Heart left ventricle (tissue), 16 donors: Measurements from ENCODE around the gene OVAAL. TPM values are rescaled to one million over a fixed set of nuclear protein-coding genes. Genes with fewer than 3 reads are reported as not detected.

ENCODE experiments used
- ATAC-seq, 4 donors: fragments of 200-7000 bp; cut with Tn5 transposase; one replicate each; pipeline ENCODE4 v1.9.1; 2020 to 2022; ENCODE audit warnings: moderate library complexity in 4 of 4, mild to moderate bottlenecking in 3 of 4, moderate number of reproducible peaks in 1 of 4
- DNase-seq, 5 donors: peaks; one replicate each; pipeline ENCODE4 v3.0.0-alpha.2; 2020
- H3K27ac ChIP-seq, 12 donors: fragments of 200-600 bp; sonication (generic) in 4 of 12; one replicate each; pipeline versions ENCODE4 v1.5.0 to v1.8.0; 2016 to 2022; ENCODE audit warnings: mild to moderate bottlenecking in 2 of 12
- H3K27me3 ChIP-seq, 9 donors: fragments of 200-600 bp; sonication (generic) in 2 of 9; one replicate each; pipeline versions ENCODE4 v1.5.1 to v1.8.0; 2016 to 2022; ENCODE audit warnings: mild to moderate bottlenecking in 3 of 9
- H3K36me3 ChIP-seq, 9 donors: fragments of 200-600 bp; sonication (generic) in 2 of 9; one replicate each; pipeline versions ENCODE4 v1.5.0 to v1.8.0; 2018 to 2022; ENCODE audit warnings: mild to moderate bottlenecking in 2 of 9
- H3K4me1 ChIP-seq, 12 donors: fragments of 200-600 bp; sonication (generic) in 4 of 12; one replicate each; pipeline versions ENCODE4 v1.5.0 to v1.8.0; 2016 to 2022; ENCODE audit warnings: mild to moderate bottlenecking in 3 of 12
- H3K4me3 ChIP-seq, 12 donors: fragments of 200-600 bp; sonication (generic) in 4 of 12; one replicate each; pipeline versions ENCODE4 v1.5.0 to v1.8.0; 2017 to 2022; ENCODE audit warnings: mild to moderate bottlenecking in 9 of 12, moderate library complexity in 4 of 12
- H3K9me3 ChIP-seq, 12 donors: fragments of 200-600 bp; sonication (generic) in 4 of 12; one replicate each; pipeline versions ENCODE4 v1.5.0 to v1.8.0; 2016 to 2022; ENCODE audit warnings: mild to moderate bottlenecking in 1 of 12
- CTCF ChIP-seq, 12 donors: fragments of 200-600 bp; sonication (generic) in 4 of 12; IDR thresholded peaks; one replicate each; pipeline versions ENCODE4 v1.5.0 to v1.8.0; 2018 to 2022; ENCODE audit warnings: antibody characterized with exemption in 12 of 12, mild to moderate bottlenecking in 5 of 12
- POLR2A ChIP-seq, 2 donors: fragments of 450-650 bp; IDR thresholded peaks; one replicate each; pipeline ENCODE4 v1.6.1; 2017; ENCODE audit warnings: antibody characterized with exemption in 2 of 2, mild to moderate bottlenecking in 2 of 2, moderate library complexity in 2 of 2
- WGBS, 4 donors: extraction: QIAGEN DNeasy Blood & Tissue Kit in 2 of 4; methylation state at CpG; one replicate each; pipeline versions ENCODE4 v1.1.5 to v1.1.7; 2013 to 2018; 5-methylcytosine and 5-hydroxymethylcytosine counted together
- intact Hi-C, 10 donors: fragments of 100-400 bp; cut with DNase I; formaldehyde crosslinking; loops; one replicate each; pipeline versions ENCODE4 v1.11.1 to v1.14.2; 2022
- polyA plus RNA-seq, 2 donors: library from polyadenylated mRNA; stranded (reverse); fragments of 200-250 nt; gene quantifications; one replicate each; pipeline ENCODE4 v1.2.3, GENCODE V29; 2013
- total RNA-seq, 9 donors: library from RNA; depleted of rRNA in 2 of 9; stranded (reverse); fragments of >200 nt in 2 of 9; fragmentation: NEBNext Ultra II Directional in 3 of 9; extraction: Animal tissue kit (Norgen Biotek cat#: 25700) in 3 of 9; gene quantifications; one replicate each; pipeline versions ENCODE4 v1.1.0 to v1.2.4, GENCODE V29; 2016 to 2023
- donor health status: ischemic (EF 13 %, LVEDD 7.1; RV severe dilation, severe dysfunction).
- donor health status: healthy with polysubstance abuse.
- donor health status: DM: no; HTN: yes; CAD: no.
- donor health status: DM: no; HTN: no; CAD: no.
- donor health status: ischemic (EF 25% LVEDD 6.9; RV normal size, moderate dysfunction).
- donor health status: ischemic (EF 25% LVEDD 5.7; RV mildly dilated, moderate dysfunction).
- donor health status: healthy.
- donor health status: DM: yes; HTN: yes; CAD: no.
- donor health status: ischemic (EF 35%, LVEDD 5.7; RV mildly dilated, moderate dysfunction).
- donor health status: nonischemic (EF 11% LVEDD 7.7; RV severe dilation, severe dysfunction).
- donor health status: DM: yes; HTN: yes; CAD: no.
- donor health status: PGD.
- donor health status: ischemic (EF 29% LVEDD 5.4; RV normal size, mild dysfunction).
- donor health status: nonischemic (EF 23%, LVEDD 6.1; RV moderate dilation, normal function).

The OVAAL gene
- total and polyA plus RNA-seq, 11 donors: 1.5 to 13.9 (median 2.8) TPM

GRCh38 chr1:180611016-180611930 is 52.5 kb downstream of the OVAAL start:
- no peaks in the 10 kb centered on the region for H3K9me3 ChIP-seq
- WGBS, 4 donors: 33 to 37% (median 36%) methylated on average over 9 of the region's 9 CpGs
- peak overlapping the region; percentile 51 to 85 (median 75) for H3K27ac ChIP-seq
- H3K4me1 ChIP-seq: peaks cover 0 to 27% (median 17%) of the 10 kb centered on the region in 12 donors
- no peaks in the 10 kb centered on the region for H3K27me3 ChIP-seq
- ATAC-seq (peak; percentile 91 to 95 (median 94)), DNase-seq (peak in 3 of 5 donors; percentile 35 to 48 (median 36))
- no peaks in the 10 kb centered on the region for H3K36me3 ChIP-seq
- TF ChIP-seq CTCF (IDR thresholded peaks at IDR 0.05) (no peak), POLR2A (IDR thresholded peaks at IDR 0.05) (peak in 1 of 2 donors; percentile 19)
- intact Hi-C loops: loop anchor here in 1 of 10 donors (5.0 kb wide), 1 partner anchor 44 kb away; no protein-coding TSS in a partner anchor
- no peak overlapping the region for H3K4me3 ChIP-seq

GRCh38 chr1:180612632-180613031 is 53.9 kb downstream of the OVAAL start:
- WGBS, 4 donors: 96 to 100% (median 98%) methylated on average over 1 of the region's 1 CpG
- H3K4me3 ChIP-seq: no peak overlapping the region
- H3K9me3 ChIP-seq: no peaks in the 10 kb centered on the region
- ATAC-seq (no peak), DNase-seq (no peak)
- no peaks in the 10 kb centered on the region for H3K27me3 ChIP-seq
- intact Hi-C loops: loop anchor here in 1 of 10 donors (5.0 kb wide), 1 partner anchor 45 kb away; no protein-coding TSS in a partner anchor
- H3K27ac ChIP-seq: peak overlapping the region; percentile 6 to 85 (median 75)
- H3K36me3 ChIP-seq: no peaks in the 10 kb centered on the region
- TF ChIP-seq POLR2A (IDR thresholded peaks at IDR 0.05) (no peak), CTCF (IDR thresholded peaks at IDR 0.05) (no peak)
- peaks cover 0 to 30% (median 18%) of the 10 kb centered on the region in 12 donors for H3K4me1 ChIP-seq

GRCh38 chr1:180614730-180615129 is 56.0 kb downstream of the OVAAL start:
- no peak for TF ChIP-seq CTCF (IDR thresholded peaks at IDR 0.05)
- TF ChIP-seq POLR2A (IDR thresholded peaks at IDR 0.05): no peak
- ATAC-seq: no peak
- Histone ChIP-seq H3K27ac (no peak overlapping the region), H3K4me1 (peaks cover 0 to 31% (median 19%) of the 10 kb centered on the region in 12 donors), H3K27me3 (no peaks in the 10 kb centered on the region), H3K9me3 (no peaks in the 10 kb centered on the region), H3K36me3 (no peaks in the 10 kb centered on the region), H3K4me3 (no peak overlapping the region)
- no peak for DNase-seq
- intact Hi-C loops: loop anchor here in 1 of 10 donors (5.0 kb wide), 1 partner anchor 47 kb away; no protein-coding TSS in a partner anchor
- 71 to 83% (median 79%) methylated on average over 5 of the region's 5 CpGs for WGBS, 4 donors
